Measurements from ENCODE around the gene RNF39. TPM values are rescaled to one million over a fixed set of nuclear protein-coding genes. Genes with fewer than 3 reads are reported as not detected.

Gene RNF39
- total and polyA plus RNA-seq, 2 of the 13 experiments (the other 11 are each of a cell fraction or from before 2014, with no cell fraction given), result 0.13 to 1.8 TPM

DNA sequence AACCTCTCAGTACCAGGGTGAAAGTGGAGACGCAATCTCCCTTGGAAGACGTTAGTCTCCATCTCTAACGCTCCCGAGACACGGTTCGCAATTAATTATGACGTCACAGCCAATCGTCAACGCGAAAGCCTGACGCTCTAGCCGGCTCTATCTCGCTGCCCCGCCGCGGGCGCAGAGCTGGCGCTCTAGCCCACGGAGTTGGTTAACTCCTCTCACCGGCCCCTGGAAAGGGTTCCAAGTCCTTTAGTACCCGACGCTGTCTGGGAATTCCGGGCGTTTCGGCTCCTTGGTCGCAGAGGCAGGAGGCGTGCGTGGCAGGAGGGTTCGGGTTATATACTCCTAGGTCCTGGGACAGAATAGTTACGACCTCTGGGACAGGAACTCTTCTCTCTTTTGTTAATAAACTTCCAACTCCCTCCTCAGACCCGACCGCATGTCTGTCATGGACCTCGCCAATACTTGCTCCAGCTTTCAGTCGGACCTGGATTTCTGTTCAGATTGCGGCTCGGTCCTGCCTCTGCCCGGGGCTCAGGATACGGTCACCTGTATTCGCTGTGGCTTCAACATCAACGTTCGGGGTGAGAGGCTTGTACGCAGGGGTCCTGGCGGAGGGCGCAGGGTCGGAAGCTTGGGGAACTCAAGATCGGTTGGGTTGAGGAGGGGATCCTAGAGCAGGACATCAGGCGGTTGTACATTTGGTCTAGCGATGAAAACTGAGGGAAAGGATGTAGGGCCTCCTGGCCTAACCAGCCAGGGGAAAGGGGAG is 14.3 kb downstream of the RNF39 start, which contains the start of gene POLR1H (continued):
- TF ChIP-seq, protein P1, sequence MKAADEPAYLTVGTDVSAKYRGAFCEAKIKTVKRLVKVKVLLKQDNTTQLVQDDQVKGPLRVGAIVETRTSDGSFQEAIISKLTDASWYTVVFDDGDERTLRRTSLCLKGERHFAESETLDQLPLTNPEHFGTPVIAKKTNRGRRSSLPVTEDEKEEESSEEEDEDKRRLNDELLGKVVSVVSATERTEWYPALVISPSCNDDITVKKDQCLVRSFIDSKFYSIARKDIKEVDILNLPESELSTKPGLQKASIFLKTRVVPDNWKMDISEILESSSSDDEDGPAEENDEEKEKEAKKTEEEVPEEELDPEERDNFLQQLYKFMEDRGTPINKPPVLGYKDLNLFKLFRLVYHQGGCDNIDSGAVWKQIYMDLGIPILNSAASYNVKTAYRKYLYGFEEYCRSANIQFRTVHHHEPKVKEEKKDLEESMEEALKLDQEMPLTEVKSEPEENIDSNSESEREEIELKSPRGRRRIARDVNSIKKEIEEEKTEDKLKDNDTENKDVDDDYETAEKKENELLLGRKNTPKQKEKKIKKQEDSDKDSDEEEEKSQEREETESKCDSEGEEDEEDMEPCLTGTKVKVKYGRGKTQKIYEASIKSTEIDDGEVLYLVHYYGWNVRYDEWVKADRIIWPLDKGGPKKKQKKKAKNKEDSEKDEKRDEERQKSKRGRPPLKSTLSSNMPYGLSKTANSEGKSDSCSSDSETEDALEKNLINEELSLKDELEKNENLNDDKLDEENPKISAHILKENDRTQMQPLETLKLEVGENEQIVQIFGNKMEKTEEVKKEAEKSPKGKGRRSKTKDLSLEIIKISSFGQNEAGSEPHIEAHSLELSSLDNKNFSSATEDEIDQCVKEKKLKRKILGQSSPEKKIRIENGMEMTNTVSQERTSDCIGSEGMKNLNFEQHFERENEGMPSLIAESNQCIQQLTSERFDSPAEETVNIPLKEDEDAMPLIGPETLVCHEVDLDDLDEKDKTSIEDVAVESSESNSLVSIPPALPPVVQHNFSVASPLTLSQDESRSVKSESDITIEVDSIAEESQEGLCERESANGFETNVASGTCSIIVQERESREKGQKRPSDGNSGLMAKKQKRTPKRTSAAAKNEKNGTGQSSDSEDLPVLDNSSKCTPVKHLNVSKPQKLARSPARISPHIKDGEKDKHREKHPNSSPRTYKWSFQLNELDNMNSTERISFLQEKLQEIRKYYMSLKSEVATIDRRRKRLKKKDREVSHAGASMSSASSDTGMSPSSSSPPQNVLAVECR (CRISPR knock-in tag; IDR thresholded peaks at IDR 0.05; ENCODE audit: borderline replicate concordance), result peak; percentile 97; the same call in 1 of the 2 replicates
- no peak for TF ChIP-seq CBX2 (IDR thresholded peaks at IDR 0.05; ENCODE audit: low read depth, low read length)
- no peak for TF ChIP-seq CBX2 (CRISPR knock-in tag; IDR thresholded peaks at IDR 0.05; ENCODE audit: low read depth)
- 0 out of 2 replicates have a peak, but pooled peaks have one; percentile 13 for TF ChIP-seq ZNF572 (CRISPR knock-in tag; IDR thresholded peaks at IDR 0.05)
- no peak for TF ChIP-seq ZNF468 (CRISPR knock-in tag; IDR thresholded peaks at IDR 0.05)
- TF ChIP-seq EZH2 (conservative IDR thresholded peaks at IDR 0.05; ENCODE audit: low read depth, low read length), result no peak
- TF ChIP-seq ZNF44 (CRISPR knock-in tag; IDR thresholded peaks at IDR 0.05), result peak; percentile 85; the same call in 1 of the 2 replicates
- 0 out of 2 replicates have a peak, but pooled peaks have one; percentile 49 for TF ChIP-seq ETV6 (CRISPR knock-in tag; conservative IDR thresholded peaks at IDR 0.05)
- no peak for TF ChIP-seq NPAS2 (CRISPR knock-in tag; IDR thresholded peaks at IDR 0.05; ENCODE audit: borderline replicate concordance)
- TF ChIP-seq, protein P2, sequence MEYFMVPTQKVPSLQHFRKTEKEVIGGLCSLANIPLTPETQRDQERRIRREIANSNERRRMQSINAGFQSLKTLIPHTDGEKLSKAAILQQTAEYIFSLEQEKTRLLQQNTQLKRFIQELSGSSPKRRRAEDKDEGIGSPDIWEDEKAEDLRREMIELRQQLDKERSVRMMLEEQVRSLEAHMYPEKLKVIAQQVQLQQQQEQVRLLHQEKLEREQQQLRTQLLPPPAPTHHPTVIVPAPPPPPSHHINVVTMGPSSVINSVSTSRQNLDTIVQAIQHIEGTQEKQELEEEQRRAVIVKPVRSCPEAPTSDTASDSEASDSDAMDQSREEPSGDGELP (IDR thresholded peaks at IDR 0.05; ENCODE audit: borderline replicate concordance, low read depth), result no peak; the same call in 1 of the 2 replicates
- TF ChIP-seq, protein P3, sequence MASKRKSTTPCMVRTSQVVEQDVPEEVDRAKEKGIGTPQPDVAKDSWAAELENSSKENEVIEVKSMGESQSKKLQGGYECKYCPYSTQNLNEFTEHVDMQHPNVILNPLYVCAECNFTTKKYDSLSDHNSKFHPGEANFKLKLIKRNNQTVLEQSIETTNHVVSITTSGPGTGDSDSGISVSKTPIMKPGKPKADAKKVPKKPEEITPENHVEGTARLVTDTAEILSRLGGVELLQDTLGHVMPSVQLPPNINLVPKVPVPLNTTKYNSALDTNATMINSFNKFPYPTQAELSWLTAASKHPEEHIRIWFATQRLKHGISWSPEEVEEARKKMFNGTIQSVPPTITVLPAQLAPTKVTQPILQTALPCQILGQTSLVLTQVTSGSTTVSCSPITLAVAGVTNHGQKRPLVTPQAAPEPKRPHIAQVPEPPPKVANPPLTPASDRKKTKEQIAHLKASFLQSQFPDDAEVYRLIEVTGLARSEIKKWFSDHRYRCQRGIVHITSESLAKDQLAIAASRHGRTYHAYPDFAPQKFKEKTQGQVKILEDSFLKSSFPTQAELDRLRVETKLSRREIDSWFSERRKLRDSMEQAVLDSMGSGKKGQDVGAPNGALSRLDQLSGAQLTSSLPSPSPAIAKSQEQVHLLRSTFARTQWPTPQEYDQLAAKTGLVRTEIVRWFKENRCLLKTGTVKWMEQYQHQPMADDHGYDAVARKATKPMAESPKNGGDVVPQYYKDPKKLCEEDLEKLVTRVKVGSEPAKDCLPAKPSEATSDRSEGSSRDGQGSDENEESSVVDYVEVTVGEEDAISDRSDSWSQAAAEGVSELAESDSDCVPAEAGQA (IDR thresholded peaks at IDR 0.05; ENCODE audit: low read depth), result peak; percentile 95
- TF ChIP-seq, protein P3 (CRISPR knock-in tag; IDR thresholded peaks at IDR 0.05; ENCODE audit: borderline replicate concordance), result peak; percentile 86
- TF ChIP-seq, protein P4, sequence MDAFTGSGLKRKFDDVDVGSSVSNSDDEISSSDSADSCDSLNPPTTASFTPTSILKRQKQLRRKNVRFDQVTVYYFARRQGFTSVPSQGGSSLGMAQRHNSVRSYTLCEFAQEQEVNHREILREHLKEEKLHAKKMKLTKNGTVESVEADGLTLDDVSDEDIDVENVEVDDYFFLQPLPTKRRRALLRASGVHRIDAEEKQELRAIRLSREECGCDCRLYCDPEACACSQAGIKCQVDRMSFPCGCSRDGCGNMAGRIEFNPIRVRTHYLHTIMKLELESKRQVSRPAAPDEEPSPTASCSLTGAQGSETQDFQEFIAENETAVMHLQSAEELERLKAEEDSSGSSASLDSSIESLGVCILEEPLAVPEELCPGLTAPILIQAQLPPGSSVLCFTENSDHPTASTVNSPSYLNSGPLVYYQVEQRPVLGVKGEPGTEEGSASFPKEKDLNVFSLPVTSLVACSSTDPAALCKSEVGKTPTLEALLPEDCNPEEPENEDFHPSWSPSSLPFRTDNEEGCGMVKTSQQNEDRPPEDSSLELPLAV (CRISPR knock-in tag; conservative IDR thresholded peaks at IDR 0.05; ENCODE audit: low read depth), result no peak
- no peak for TF ChIP-seq ATM (IDR thresholded peaks at IDR 0.05; ENCODE audit: borderline replicate concordance)
- peak; percentile 97; the same call in 1 of the 2 replicates for TF ChIP-seq ZNF232 (CRISPR knock-in tag; IDR thresholded peaks at IDR 0.05; ENCODE audit: borderline replicate concordance)

Measured in HepG2 (cell line).